Mucosa of stomach (tissue), 1 donor: ENCODE results near the gene CYP2C18.
"Not testable (repeated sequence)": the region's sequence is repeated elsewhere in the genome, so short reads cannot be mapped to it uniquely, and the experiment has no call there.

Source experiments
- H3K27me3 ChIP-seq: one replicate; pipeline ENCODE4 v1.7.0; 2013; ENCODE audit warnings: mild to moderate bottlenecking, low read length; ENCODE audit not compliant: control insufficient read depth, insufficient read depth
- H3K36me3 ChIP-seq: one replicate; pipeline ENCODE4 v1.7.0; 2013; ENCODE audit warnings: low read length; ENCODE audit not compliant: control insufficient read depth, insufficient read depth
- H3K4me1 ChIP-seq: one replicate; pipeline ENCODE4 v1.7.0; 2013; ENCODE audit warnings: mild to moderate bottlenecking, low read length; ENCODE audit not compliant: control insufficient read depth, insufficient read depth
- H3K4me3 ChIP-seq: one replicate; pipeline ENCODE4 v1.7.0; 2013; ENCODE audit warnings: low read length
- H3K9ac ChIP-seq: one replicate; pipeline ENCODE4 v1.7.0; 2013; ENCODE audit warnings: mild to moderate bottlenecking, low read length, moderate library complexity
- H3K9me3 ChIP-seq: one replicate; pipeline ENCODE4 v1.7.0; 2013; ENCODE audit warnings: mild to moderate bottlenecking, low read length, moderate library complexity; ENCODE audit not compliant: control insufficient read depth
- donor health status: Pancreatic carcinoma.

CYP2C18 gene

DNA sequence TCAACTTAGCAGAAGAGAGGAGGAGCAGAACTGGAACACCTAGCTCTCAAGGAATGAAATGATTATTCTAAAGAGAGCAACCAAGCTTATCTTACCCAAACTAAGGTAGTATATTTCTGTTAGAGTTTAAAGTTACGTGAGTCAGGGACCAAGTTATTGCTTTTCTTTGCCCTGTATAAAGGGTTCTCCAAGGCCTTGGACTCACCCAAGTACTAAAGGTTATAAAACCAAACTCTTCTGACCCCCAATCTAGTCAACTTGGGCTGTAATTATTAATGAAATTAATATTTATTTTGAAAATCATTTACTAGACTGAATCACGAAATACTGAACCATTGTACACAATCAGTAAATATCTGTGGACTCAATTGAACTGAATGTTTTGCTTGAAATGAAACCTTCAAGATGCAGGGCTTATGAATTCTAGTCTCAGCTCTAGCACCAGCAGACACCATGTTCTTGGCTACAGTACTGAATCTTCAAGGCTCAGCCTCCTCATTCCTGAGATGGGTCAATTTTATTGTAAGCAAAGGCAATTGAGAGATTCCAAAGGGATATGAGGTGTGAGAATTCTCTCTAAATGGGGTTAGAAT is 77.2 kb downstream of the CYP2C18 start:
- Histone ChIP-seq H3K9me3 (no peaks in the 10 kb centered on the region), H3K27me3 (no peaks in the 10 kb centered on the region), H3K4me3 (no peak overlapping the region), H3K9ac (no peak overlapping the region), H3K4me1 (no peaks in the 10 kb centered on the region), H3K36me3 (no peaks in the 10 kb centered on the region)

DNA sequence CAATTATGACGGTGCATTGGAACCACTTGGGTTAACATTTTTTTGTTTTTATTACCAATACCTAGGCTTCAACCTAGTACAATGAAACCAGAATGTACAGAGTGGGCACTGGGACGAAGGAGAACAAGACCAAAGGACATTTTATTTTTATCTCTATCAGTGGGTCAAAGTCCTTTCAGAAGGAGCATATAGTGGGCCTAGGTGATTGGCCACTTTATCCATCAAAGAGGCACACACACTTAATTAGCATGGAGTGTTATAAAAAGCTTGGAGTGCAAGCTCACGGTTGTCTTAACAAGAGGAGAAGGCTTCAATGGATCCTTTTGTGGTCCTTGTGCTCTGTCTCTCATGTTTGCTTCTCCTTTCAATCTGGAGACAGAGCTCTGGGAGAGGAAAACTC is 78.9 kb downstream of the CYP2C18 start, which contains the start of gene CYP2C19:
Gene CYP2C19, plus strand, starts transcription at position 289 of the 400 bp plus-strand sequence. Its CDS starts 25 bp downstream, at position 314.
- H3K4me3 ChIP-seq: no peak within 1 kb of the TSS
- no peaks in the 10 kb centered on the region for H3K27me3 ChIP-seq

DNA sequence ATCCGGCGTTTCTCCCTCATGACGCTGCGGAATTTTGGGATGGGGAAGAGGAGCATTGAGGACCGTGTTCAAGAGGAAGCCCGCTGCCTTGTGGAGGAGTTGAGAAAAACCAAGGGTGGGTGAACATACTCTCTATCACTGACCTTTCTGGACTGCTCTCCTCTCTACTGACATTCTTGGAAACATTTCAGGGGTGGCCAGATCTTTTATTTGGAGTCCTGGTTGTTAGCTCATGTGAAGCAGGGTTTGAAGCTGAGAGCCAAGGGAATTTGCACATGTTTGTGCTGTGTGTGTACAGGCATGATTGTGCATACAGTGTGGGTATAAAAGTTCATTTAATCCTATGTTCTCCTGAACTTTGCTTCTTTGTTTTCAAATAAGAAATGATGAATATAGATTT is 91.9 kb downstream of the CYP2C18 start:
- not testable (repeated sequence) for H3K4me1 ChIP-seq, H3K4me3 ChIP-seq, H3K27me3 ChIP-seq, H3K9ac ChIP-seq, H3K9me3 ChIP-seq, H3K36me3 ChIP-seq

More for the DNA sequence above, 78.9 kb downstream of the CYP2C18 start, which contains the start of gene CYP2C19:
- Histone ChIP-seq H3K4me1 (no peaks in the 10 kb centered on the region), H3K9me3 (no peaks in the 10 kb centered on the region), H3K36me3 (no peaks in the 10 kb centered on the region), H3K9ac (no peak within 1 kb of the TSS)

DNA sequence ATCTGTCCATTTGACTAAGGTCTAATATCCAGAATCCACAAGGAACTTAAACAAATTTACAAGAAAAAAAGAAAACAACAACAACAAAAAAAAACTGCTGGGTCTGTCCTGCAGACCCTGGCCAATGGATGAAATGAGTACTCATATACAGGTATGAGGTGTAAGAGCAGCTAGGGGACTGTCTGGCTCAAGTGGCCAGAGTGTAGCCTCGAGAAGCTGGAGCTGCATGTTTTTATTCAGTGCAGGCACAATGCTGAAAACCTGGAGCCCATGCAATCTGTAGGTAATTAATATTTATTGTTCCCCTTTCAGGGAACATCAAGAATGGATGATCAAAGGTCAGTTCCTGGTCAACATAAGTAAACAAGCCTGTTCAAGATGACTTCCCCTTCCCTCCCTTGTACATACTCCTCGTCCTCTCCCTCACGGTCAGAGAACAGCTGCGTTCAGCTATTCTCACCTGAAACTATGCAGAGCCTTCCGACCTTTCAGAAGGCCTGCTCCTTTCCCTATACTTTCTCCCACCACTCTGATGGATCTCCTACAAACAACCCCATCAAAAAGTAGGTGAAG is 94.4 kb downstream of the CYP2C18 start:
- Histone ChIP-seq H3K27me3 (no peaks in the 10 kb centered on the region), H3K9ac (no peak overlapping the region), H3K9me3 (no peaks in the 10 kb centered on the region), H3K4me3 (no peak overlapping the region), H3K36me3 (no peaks in the 10 kb centered on the region), H3K4me1 (peaks cover 6% of the 10 kb centered on the region)

DNA sequence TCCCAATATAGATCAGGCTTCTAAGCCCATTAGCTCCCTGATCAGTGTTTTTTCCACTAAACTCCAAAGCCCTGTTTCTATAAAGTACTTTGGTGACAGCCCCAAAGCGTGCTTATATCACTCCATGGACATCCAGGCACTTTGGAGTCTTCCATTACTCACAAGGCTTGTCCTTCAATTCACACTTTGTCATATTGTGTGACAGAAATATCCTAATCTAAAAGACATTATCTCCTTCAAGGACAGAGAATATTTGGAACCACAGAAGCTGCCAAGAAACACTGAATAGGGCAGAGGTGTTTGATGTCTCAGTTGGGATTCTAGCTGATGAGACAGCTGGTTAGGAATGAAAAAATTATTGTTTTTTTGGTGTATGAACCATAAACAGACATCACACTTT is 97.3 kb downstream of the CYP2C18 start:
- H3K4me1 ChIP-seq: peaks cover 6% of the 10 kb centered on the region
- no peak overlapping the region for H3K4me3 ChIP-seq
- no peak overlapping the region for H3K9ac ChIP-seq

DNA sequence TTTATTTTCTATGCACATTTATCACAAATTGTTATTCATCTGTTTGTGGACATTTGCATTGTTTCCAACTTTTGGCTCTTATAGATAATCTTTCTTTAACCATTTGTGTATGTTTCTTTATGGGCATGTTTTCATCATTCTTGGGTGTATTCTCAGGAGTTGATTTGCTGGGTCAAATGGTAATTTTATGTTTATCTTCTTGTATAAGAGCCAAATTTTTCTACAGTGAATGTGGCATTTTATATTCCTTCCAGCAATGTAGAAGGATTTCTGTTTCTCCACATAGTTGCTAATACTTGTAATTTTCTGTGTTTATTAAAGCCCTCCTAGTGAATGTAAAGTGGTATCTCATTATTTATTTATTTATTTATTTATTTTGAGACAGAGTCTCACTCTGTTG is 100.7 kb downstream of the CYP2C18 start:
- Histone ChIP-seq H3K36me3 (no peaks in the 10 kb centered on the region), H3K4me1 (no peaks in the 10 kb centered on the region), H3K9ac (no peak overlapping the region), H3K9me3 (no peaks in the 10 kb centered on the region), H3K4me3 (no peak overlapping the region), H3K27me3 (no peaks in the 10 kb centered on the region)

More for the DNA sequence above, 97.3 kb downstream of the CYP2C18 start:
- H3K36me3 ChIP-seq: no peaks in the 10 kb centered on the region
- no peaks in the 10 kb centered on the region for H3K9me3 ChIP-seq
- H3K27me3 ChIP-seq: no peaks in the 10 kb centered on the region

DNA sequence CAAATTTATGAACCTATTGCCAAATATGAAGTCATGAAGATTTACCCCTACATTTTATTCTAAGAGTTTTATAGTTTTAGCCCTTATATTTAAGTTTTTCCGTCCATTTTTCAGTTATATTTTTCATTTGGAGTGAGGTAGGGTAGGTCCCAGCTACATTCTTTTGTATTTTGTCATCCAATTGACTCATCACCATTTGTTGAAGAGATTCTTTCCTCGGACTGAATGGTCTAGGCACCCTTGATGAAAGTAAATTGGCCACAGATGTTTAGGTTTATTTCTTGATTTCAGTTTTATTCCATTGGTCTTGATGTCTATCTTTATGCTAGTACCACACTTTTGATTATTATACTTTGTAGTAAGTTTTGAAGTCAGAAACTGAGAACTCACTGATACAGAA is 101.7 kb downstream of the CYP2C18 start:
- Histone ChIP-seq H3K4me3 (no peak overlapping the region), H3K4me1 (no peaks in the 10 kb centered on the region), H3K9me3 (no peaks in the 10 kb centered on the region), H3K9ac (no peak overlapping the region), H3K27me3 (no peaks in the 10 kb centered on the region), H3K36me3 (no peaks in the 10 kb centered on the region)
